OCI-LY1 (cell line): ENCODE measurements around the gene MAD1L1.

Experiments used
- EZH2 ChIP-seq: fragments of 200-600 bp; sonication (generic), shearing (Covaris generic); IDR thresholded peaks from 2 replicates; pipeline ENCODE4 v1.8.0; 2017; ENCODE audit warnings: borderline replicate concordance, mixed run types, mild to moderate bottlenecking, antibody characterized with exemption, low read length, moderate library complexity, mixed read lengths
- TF ChIP-seq, protein P1 (sequence below): fragments of 200-600 bp; sonication (generic), shearing (Covaris generic); IDR thresholded peaks from 2 replicates; pipeline ENCODE4 v1.5.1; 2017; ENCODE audit warnings: mild to moderate bottlenecking, antibody characterized with exemption, low read length, moderate library complexity, mixed read lengths

DNA sequence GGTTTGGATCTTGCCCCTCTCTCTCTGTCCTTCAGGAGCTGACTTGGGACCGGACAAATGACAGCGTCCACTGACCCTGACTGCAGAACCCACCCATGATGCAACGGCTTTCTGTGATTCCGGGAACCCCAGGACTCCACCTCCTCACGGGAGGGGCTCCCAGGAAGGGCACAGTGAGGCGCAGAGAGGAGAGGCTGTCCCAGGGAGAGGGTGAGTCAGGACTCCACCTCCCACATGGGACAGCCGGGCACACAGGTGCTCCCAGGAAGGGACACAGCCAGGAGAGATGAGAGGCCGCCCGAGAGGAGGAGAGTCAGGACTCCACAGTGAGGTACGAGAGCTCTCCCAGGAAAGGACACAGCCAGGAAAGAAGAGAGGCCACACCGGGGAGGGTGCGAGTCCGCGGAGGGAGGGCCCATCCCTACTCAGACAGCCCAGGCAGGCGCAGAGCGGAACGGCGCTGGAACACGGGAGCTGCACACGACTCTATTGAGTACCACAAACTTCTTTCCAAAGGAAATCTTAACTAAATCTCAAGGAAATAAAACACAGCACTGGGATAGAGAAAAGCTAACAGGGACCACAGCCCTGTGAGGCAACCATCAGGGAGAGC lies 162.5 kb downstream of the MAD1L1 start:
- TF ChIP-seq, protein P1, sequence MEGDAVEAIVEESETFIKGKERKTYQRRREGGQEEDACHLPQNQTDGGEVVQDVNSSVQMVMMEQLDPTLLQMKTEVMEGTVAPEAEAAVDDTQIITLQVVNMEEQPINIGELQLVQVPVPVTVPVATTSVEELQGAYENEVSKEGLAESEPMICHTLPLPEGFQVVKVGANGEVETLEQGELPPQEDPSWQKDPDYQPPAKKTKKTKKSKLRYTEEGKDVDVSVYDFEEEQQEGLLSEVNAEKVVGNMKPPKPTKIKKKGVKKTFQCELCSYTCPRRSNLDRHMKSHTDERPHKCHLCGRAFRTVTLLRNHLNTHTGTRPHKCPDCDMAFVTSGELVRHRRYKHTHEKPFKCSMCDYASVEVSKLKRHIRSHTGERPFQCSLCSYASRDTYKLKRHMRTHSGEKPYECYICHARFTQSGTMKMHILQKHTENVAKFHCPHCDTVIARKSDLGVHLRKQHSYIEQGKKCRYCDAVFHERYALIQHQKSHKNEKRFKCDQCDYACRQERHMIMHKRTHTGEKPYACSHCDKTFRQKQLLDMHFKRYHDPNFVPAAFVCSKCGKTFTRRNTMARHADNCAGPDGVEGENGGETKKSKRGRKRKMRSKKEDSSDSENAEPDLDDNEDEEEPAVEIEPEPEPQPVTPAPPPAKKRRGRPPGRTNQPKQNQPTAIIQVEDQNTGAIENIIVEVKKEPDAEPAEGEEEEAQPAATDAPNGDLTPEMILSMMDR, result no peak
- no peak for TF ChIP-seq EZH2
